Gastrocnemius medialis (tissue), 4 donors: ENCODE data around the gene MRC1.

Experiments used
- POLR2A ChIP-seq, 2 donors: fragments of 450-650 bp; IDR thresholded peaks; one replicate each; pipeline ENCODE4 v1.6.1; 2017; ENCODE audit warnings: antibody characterized with exemption in 2 of 2, mild to moderate bottlenecking in 2 of 2, moderate library complexity in 2 of 2
- TF ChIP-seq, protein P1 (sequence below), 5 experiments: fragments of 450-650 bp in 3 of 5; fragments of 200-600 bp in 2 of 5; sonication (generic) in 2 of 5; IDR thresholded peaks in 4 of 5; conservative IDR thresholded peaks in 1 of 5; 1 replicate in 4 of 5; 2 replicates in 1 of 5; pipeline ENCODE4 v1.5.1; 2016 to 2019; ENCODE audit warnings: antibody characterized with exemption in 5 of 5, mild to moderate bottlenecking in 3 of 5, moderate library complexity in 3 of 5

DNA sequence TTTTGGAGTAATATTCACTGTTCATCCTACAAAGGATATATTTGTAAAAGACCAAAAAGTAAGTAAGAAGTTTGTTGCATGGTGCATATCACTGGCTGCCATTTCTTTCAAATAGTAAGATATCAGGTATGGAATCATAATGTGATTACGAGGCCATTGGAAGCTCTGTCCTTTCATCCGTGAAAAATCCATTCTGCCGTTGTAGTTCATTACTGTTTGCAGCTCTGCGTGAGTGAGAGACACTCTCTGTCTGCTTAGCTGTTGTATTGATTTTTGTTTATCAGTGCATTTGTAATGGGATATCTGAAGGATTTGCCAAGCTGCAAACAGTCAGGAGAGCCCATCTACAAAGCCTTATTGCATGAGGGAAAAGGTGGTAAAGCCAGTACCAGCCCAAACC, 98.5 kb downstream of the MRC1 start:
- no peak for TF ChIP-seq POLR2A (IDR thresholded peaks at IDR 0.05)
- TF ChIP-seq, protein P1, sequence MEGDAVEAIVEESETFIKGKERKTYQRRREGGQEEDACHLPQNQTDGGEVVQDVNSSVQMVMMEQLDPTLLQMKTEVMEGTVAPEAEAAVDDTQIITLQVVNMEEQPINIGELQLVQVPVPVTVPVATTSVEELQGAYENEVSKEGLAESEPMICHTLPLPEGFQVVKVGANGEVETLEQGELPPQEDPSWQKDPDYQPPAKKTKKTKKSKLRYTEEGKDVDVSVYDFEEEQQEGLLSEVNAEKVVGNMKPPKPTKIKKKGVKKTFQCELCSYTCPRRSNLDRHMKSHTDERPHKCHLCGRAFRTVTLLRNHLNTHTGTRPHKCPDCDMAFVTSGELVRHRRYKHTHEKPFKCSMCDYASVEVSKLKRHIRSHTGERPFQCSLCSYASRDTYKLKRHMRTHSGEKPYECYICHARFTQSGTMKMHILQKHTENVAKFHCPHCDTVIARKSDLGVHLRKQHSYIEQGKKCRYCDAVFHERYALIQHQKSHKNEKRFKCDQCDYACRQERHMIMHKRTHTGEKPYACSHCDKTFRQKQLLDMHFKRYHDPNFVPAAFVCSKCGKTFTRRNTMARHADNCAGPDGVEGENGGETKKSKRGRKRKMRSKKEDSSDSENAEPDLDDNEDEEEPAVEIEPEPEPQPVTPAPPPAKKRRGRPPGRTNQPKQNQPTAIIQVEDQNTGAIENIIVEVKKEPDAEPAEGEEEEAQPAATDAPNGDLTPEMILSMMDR (IDR thresholded peaks at IDR 0.05 in 4 of 5, conservative IDR thresholded peaks at IDR 0.05 in 1 of 5) = no peak
